Thyroid gland (tissue), 4 donors: Measurements from ENCODE around the gene UNC80. TPM values are rescaled to one million over a fixed set of nuclear protein-coding genes. Genes with fewer than 3 reads are reported as not detected.

Experiments
- DNase-seq, 2 donors: peaks; one replicate each; pipeline ENCODE4 v3.0.0-alpha.2; 2019
- H3K27ac ChIP-seq, 3 donors: fragments of 200-600 bp; sonication (generic); 1 replicate in 2 of 3; 2 replicates in 1 of 3; pipeline ENCODE4 v1.5.1; 2016 to 2019; ENCODE audit warnings: mild to moderate bottlenecking in 1 of 3, moderate library complexity in 1 of 3
- H3K27me3 ChIP-seq: fragments of 200-600 bp; sonication (generic); one replicate; pipeline ENCODE4 v1.5.1; 2019
- H3K36me3 ChIP-seq, 2 donors: fragments of 200-600 bp; sonication (generic); one replicate each; pipeline ENCODE4 v1.5.1; 2016 to 2019
- H3K4me1 ChIP-seq, 2 donors: fragments of 200-600 bp; sonication (generic); one replicate each; pipeline ENCODE4 v1.5.1; 2017 to 2019
- H3K4me3 ChIP-seq, 3 donors: fragments of 200-600 bp; sonication (generic); replicated peaks in 1 of 3; 1 replicate in 2 of 3; 2 replicates in 1 of 3; pipeline ENCODE4 v1.5.1; 2016; ENCODE audit warnings: mild to moderate bottlenecking in 1 of 3
- H3K9me3 ChIP-seq: fragments of 200-600 bp; sonication (generic); one replicate; pipeline ENCODE4 v1.5.1; 2017
- CTCF ChIP-seq, 6 experiments: fragments of 200-600 bp in 3 of 6; fragments of 450-650 bp in 3 of 6; sonication (generic) in 3 of 6; IDR thresholded peaks; one replicate each; pipeline ENCODE4 v1.5.1; 2016 to 2019; ENCODE audit warnings: antibody characterized with exemption in 6 of 6, mild to moderate bottlenecking in 2 of 6, inconsistent platforms in 1 of 6, moderate library complexity in 1 of 6
- POLR2A ChIP-seq, 2 donors: fragments of 450-650 bp; IDR thresholded peaks; one replicate each; pipeline ENCODE4 v1.6.1; 2017; ENCODE audit warnings: antibody characterized with exemption in 2 of 2, mild to moderate bottlenecking in 2 of 2, moderate library complexity in 1 of 2
- WGBS, 2 donors: methylation state at CpG; one replicate each; pipeline ENCODE4 v1.1.5; 2017; 5-methylcytosine and 5-hydroxymethylcytosine counted together
- intact Hi-C: fragments of 100-400 bp; cut with DNase I; formaldehyde crosslinking; loops from one replicate; pipeline ENCODE4 v1.15.1; 2023
- total RNA-seq, 4 donors: library from RNA; depleted of rRNA; stranded (reverse); fragments of >200 nt; gene quantifications; one replicate each; pipeline ENCODE4 v1.2.3, GENCODE V29; 2016

The UNC80 gene
- total RNA-seq, 4 donors from 2014 or later, result 0.27 to 3.8 (median 2.0) TPM

DNA sequence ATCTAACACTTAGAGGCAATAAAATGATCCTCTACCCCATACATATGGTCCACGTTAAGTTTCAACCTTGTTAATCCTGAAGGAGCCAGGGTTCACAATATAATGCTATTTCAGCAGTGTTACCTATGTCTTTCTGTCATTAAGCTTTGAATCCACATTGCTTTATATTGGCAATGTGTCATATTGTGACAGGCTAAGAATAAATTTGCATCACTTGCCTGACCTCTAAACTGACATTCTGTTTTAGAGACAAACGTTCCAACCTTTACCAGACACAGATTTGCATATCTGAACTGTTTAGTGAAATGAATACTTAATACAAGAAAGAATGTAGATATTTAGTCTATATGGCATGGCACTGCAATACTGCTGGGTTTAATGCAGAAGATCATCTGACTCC is 98.4 kb downstream of the UNC80 start:
- H3K36me3 ChIP-seq, result no peaks in the 10 kb centered on the region
- 71 to 82% methylated on average over 2 of the region's 2 CpGs for WGBS, 2 donors
- TF ChIP-seq POLR2A (IDR thresholded peaks at IDR 0.05), result no peak
- TF ChIP-seq CTCF (IDR thresholded peaks at IDR 0.05), result no peak
- no peak for DNase-seq
- intact Hi-C loops, result no loop called here
- no peak overlapping the region for H3K4me3 ChIP-seq
- no peak overlapping the region for H3K27ac ChIP-seq
- H3K9me3 ChIP-seq, result no peaks in the 10 kb centered on the region
- H3K27me3 ChIP-seq, result no peaks in the 10 kb centered on the region
- H3K4me1 ChIP-seq, result no peaks in the 10 kb centered on the region

DNA sequence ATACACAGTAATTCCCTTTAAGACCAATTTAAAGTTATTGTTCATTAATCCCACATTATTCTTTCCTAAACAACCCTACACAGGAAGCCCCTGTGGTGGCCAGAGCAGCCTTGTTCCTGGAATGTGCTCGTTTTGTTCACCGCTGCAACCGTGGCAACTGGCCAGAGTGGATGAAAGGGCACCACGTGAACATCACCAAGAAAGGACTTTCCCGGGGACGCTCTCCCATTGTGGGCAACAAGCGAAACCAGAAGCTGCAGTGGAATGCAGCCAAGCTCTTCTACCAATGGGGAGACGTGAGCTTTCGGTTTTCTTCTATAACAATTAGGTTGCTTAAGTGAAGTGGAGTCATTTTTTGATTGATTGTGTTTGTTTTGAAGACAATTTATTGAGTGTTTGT is 101.0 kb downstream of the UNC80 start:
- Histone ChIP-seq H3K9me3 (no peaks in the 10 kb centered on the region), H3K27ac (no peak overlapping the region), H3K4me3 (no peak overlapping the region), H3K4me1 (no peaks in the 10 kb centered on the region), H3K27me3 (no peaks in the 10 kb centered on the region), H3K36me3 (no peaks in the 10 kb centered on the region)
- DNase-seq, result peak; percentile 80 to 94
- WGBS, 2 donors, result 25 to 42% methylated on average over 9 of the region's 9 CpGs
- TF ChIP-seq POLR2A (IDR thresholded peaks at IDR 0.05), result no peak
- no peak for TF ChIP-seq CTCF (IDR thresholded peaks at IDR 0.05)
- intact Hi-C loops, result no loop called here

DNA sequence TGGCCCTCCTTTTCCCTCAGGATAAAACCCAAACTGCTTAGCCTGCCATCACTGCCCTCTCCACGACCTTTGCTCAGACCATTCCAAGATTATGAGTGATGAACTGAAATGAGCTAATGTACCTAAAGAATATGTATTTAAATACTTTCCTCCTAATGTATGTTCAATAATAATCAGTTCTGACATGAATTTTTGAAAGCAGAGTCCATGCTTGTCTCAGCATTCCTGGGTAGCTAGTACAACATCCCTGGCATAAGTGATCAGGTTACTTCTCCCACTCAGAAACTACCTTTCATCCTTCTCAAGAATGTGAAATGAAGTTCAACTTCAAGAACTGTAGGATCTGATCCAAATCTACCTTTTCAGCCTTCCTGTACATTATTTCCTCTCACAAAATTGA is 103.6 kb downstream of the UNC80 start:
- no peak overlapping the region for H3K4me3 ChIP-seq
- no peaks in the 10 kb centered on the region for H3K4me1 ChIP-seq
- no peak for DNase-seq
- no peaks in the 10 kb centered on the region for H3K9me3 ChIP-seq
- H3K36me3 ChIP-seq, result no peaks in the 10 kb centered on the region
- no peaks in the 10 kb centered on the region for H3K27me3 ChIP-seq
- intact Hi-C loops, result no loop called here
- no peak overlapping the region for H3K27ac ChIP-seq
- WGBS, 2 donors, result 85 to 94% methylated on average over 1 of the region's 1 CpG
- TF ChIP-seq POLR2A (IDR thresholded peaks at IDR 0.05) (no peak), CTCF (IDR thresholded peaks at IDR 0.05) (no peak)

GRCh38 chr2:209876211-209876610 is 104.6 kb downstream of the UNC80 start:
- no peak for DNase-seq
- TF ChIP-seq CTCF (IDR thresholded peaks at IDR 0.05) (no peak), POLR2A (IDR thresholded peaks at IDR 0.05) (no peak)
- Histone ChIP-seq H3K36me3 (no peaks in the 10 kb centered on the region), H3K4me1 (no peaks in the 10 kb centered on the region), H3K27me3 (no peaks in the 10 kb centered on the region), H3K9me3 (no peaks in the 10 kb centered on the region), H3K4me3 (no peak overlapping the region), H3K27ac (no peak overlapping the region)
- 48 to 68% methylated on average over 1 of the region's 1 CpG for WGBS, 2 donors
- intact Hi-C loops, result no loop called here

DNA sequence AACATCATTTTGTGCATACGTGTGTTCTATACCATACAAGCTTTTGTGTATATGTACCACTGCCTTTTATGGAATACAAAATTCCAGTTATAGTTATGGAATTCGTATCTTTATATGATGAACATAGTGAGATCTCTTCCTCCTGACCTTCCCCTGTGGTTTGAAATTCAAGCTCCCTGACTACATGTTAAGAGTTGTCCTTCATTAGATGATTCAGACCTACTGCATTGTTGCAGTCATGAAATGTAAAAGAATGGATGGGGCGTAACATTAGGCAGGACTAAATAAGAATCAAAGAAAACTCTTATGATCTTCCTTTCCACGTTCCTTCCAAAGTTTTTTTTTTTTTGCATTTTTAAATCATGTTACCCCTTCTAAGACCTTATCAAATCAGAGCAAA is 107.1 kb downstream of the UNC80 start:
- Histone ChIP-seq H3K4me3 (no peak overlapping the region), H3K9me3 (no peaks in the 10 kb centered on the region), H3K27ac (no peak overlapping the region), H3K27me3 (no peaks in the 10 kb centered on the region), H3K4me1 (no peaks in the 10 kb centered on the region), H3K36me3 (no peaks in the 10 kb centered on the region)
- intact Hi-C loops, result no loop called here
- no peak for TF ChIP-seq CTCF (IDR thresholded peaks at IDR 0.05)
- TF ChIP-seq POLR2A (IDR thresholded peaks at IDR 0.05), result no peak
- WGBS, 2 donors, result 88 to 93% methylated on average over 4 of the region's 4 CpGs
- no peak for DNase-seq
